ENCODE measurements around the gene TUT7.
"Not testable (repeated sequence)": the region's sequence is repeated elsewhere in the genome, so short reads cannot be mapped to it uniquely, and the experiment has no call there.

The TUT7 gene

DNA sequence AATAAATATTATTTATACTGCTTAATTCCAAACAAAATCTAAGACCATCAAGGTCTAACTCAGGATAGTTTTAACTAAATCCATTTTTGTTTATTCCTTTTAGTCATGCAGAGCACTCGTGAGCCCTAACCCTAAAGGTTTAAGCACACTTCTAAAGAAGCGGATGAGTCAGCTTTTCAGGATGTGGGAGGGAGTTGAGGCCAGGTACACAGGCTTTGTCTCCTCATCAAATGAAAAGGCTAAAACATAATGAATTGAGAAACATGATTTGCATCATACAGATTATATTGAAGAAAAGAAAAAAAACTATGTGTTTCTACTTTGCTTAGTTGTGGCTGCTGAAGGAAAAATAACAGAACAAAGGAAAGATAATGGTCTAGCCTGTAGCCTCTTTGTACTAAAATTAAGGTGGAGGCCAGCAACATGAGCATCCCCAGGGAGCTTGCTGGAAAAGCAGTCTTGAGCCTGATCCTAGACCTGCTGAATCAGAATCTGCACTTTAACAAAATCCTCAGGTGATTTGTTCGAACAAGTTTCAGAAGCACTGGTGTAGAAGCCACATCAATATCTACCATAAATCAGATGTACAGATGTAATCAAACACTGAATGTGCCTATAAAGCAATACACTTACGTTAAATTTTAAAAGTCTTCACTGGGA, 50.8 kb downstream of the TUT7 start:
- no peak for DNase-seq

DNA sequence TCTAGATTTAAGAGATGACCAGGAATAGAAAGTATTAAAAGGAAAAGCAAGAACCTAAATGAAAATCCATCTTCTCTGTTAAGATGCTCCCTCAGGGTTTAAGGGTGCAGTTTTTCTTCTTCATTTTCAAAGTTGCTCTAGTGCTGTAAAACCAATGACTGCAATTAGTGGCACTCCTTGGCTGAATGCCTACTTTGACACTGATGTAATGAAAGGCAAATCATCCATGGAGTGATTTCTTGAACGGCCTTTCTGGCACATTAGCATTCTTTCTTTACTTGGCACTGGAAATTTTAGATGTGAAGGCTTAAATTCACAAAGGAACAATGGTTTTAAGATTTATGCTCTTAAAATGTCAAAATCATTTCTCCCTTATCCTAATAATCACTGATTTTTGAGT, 52.5 kb downstream of the TUT7 start:
- DNase-seq: no peak

- no peak for DNase-seq
These were observed 53.5 kb downstream of the TUT7 start for GRCh38 chr9:86300701-86301100.

DNA sequence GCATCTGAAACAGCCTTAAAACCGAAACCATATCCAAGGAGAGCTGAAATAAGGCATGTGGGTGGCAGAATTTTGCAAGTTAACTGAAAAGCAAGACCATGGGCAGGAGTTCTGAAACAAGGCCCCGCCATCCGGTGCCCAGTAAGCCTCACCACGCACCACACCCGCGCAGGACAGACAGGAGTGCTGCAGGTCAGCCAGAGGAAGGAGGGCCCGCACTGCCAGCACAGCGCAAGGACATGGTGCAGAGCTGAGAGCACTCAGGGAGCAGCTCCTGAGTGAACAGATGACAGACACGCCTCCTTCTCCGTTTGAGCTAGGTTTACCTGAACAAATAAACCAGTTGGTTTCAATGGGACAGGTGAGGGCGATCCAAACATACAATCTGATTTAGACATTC, 55.3 kb downstream of the TUT7 start:
- DNase-seq: no peak

GRCh38 chr9:86290341-86290740, 63.9 kb downstream of the TUT7 start:
- not testable (repeated sequence) for DNase-seq

GRCh38 chr9:86288499-86289198, 65.6 kb downstream of the TUT7 start:
- no peak for DNase-seq

DNA sequence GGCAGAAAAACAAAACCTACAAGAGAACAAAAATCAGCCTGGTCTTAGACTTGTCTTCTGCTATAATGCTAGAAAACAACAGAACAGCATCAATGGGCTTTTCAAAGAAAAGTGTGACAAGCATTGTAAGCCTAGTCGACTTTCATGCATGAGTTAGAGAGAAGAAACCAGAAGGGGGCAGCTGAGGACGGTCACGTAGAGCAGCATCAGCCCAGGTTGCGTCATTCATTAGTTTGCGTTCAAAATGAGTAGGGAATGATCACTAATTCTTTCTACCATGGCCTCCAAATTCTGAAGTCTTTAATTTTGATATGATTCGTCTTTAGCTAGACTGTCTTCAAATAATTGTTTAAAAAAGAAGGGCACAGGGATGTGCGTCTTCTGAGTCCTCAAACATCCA, 67.2 kb downstream of the TUT7 start:
- no peak for DNase-seq

GRCh38 chr9:86286278-86286677, 67.9 kb downstream of the TUT7 start:
- no peak for DNase-seq

- no peak for DNase-seq
These were observed 68.9 kb downstream of the TUT7 start for GRCh38 chr9:86285261-86285660.

DNA sequence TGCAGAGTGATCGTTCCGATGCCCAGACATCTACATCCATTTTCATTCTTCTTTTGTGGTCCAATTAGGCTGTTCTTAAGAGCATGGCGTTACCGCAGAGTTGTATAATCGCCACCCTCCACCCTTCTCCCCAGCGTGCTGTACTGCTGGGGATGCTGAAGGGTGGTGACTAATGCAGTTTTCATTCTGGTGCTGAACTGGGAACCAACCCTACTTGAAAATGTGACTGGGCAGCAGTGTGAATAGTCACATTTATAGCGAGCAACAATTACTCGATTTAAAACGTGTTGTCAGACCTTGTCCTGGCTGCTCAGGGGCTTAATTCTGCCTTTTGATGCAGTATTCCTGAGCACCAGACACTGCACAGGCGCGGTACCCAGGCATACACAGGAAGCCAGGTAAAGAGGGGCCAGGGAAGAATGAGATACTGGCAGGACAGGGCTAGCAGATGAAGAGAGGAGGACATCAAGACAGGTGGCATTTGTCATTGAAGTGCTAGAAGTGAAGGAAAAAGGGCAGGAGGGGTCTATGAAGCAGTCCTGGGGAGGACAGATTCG, 71.2 kb downstream of the TUT7 start:
- DNase-seq: no peak

- DNase-seq: peak; percentile 76 to 93
These were observed 71.9 kb downstream of the TUT7 start, which contains the start of gene ISCA1 for GRCh38 chr9:86282077-86282978. Gene ISCA1 (minus strand): TSS chr9:86282538. CDS start chr9:86282458, 80 bp downstream.

DNA sequence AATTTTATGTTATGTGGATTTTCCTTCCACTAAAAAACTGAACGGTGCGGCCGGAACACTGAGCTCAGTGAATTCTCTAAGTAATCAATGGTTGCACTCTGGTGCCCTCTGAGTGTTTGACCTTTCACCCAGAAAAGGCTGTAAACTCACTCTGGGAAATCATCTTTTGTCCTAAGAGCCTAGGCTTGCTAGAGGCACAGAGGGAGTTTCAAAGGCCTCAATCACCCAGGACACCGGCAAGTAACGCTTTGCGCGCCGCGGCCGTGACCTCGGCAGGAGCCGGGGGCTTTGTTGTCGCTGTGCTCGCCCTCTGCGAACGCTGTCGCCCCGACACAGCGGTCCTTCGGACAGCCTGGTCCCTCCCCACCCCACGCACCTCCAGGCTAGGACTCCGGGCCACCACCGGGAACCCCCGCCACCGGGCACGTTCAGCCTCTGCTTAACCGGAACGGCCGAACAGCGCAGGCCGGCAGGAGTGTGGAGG, 72.6 kb downstream of the TUT7 start:
- DNase-seq: no peak

DNA sequence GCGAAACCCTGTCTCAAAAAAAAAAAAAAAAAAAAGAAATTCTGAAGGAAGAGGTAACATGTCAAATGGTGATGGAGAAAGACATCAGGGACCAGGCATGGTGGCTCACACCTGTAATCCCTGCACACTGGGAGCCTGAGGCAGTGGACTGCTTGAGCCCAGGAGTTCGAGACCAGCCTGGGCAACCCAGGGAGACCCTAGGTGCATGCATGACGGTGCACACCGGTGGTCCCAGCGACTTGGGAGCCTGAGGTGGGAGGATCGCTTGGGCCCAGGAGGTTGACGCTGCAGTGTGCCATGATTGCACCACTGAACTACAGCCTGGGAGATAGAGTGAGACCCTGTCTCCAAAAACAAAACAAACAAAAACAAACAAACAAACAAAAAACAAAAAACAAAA, 73.6 kb downstream of the TUT7 start:
- no peak for DNase-seq

DNA sequence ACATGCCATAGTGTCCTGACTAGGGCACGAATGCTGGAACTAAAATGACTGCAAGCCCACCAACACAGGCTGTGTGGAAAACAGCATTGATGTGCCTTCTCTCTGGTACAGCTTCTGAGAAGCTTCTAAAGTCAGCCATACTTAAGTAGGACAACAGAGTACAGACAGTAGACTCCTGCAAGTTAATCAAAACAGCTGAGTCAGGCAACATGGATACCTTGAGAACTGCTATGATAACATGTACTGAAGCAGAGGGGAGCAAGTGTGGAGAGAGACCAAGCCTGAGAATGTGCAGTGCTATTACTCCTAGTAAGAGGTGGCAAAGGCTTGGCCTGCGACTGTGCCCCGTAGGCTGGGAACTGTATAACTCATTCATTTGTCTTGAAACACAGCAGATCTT, 74.4 kb downstream of the TUT7 start:
- DNase-seq: no peak

- no peak for DNase-seq
These were observed 77.1 kb downstream of the TUT7 start for GRCh38 chr9:86277072-86277471.

DNA sequence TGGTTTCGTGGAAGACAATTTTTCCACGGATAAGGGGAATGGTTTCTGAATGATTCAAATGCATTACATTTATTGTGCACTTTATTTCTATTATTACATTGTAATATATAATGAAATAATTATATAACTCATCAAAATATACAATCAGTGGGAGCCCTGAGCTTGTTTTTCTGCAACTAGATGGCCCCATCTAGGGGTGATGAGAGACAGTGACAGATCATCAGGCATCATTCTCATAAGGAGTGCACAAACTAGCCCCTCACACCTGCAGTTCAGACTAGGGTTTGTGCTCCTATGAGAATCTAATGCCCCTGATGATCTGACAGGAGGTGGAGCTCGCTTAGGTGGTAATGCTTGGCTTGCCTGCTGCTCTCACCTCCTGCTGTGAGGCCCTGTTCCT, 78.2 kb downstream of the TUT7 start:
- no peak for DNase-seq

DNA sequence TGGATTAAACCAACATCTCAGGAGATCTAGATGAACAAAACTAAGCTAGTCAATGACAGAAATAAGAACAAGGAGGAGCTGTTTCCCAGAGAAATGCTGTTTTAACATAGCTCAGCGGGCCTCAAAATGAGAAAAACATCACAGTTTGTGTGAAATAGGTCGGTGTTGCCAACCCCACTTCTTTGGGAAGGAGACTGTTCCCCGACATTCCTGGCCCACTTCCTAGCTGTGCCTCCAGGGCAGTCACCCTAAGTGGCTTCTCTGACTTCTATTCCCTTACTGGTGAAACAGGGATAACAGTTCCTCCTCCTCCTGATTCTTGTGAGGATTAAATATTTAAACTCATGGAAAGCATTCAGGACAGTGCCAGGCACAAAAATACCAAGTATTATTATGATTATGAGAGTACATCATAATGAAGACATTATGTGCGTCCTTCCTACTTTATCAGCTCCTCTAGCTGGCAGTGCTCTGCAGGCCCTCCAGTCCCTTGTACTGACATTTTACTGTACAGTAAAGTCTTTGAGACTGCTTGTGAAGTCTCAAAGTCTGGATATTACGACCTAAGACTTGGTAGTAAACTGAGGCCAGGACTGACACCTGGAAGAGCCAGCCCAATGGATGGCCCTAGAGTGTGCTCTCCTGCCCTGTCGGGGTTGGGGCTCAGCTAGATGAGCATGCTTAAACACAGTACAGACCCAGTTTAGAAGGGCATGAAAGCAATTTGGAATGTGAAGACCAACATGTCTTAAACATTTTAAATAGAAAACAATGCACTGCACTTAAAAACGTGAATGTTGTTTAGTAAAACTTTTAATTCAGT, 79.2 kb downstream of the TUT7 start:
- DNase-seq: no peak

DNA sequence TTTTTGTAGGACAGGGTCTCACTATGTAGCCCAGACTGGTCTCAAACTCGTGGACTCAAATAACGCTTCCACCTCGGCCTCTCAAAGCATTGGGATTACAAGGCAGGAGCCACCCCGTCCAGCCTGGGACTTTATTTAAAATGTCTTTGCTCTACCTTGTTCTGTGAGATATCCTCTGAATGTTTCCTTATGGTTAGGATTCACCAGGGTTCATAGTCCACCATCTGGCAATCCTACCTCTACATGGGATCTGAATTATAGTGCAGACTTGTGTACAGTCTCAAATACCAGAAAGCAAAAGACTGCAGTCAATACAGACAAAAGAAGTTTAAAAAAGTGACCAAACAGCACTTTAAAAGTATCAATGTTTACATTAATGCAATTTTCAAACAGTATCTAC, 82.0 kb downstream of the TUT7 start:
- DNase-seq: no peak

DNA sequence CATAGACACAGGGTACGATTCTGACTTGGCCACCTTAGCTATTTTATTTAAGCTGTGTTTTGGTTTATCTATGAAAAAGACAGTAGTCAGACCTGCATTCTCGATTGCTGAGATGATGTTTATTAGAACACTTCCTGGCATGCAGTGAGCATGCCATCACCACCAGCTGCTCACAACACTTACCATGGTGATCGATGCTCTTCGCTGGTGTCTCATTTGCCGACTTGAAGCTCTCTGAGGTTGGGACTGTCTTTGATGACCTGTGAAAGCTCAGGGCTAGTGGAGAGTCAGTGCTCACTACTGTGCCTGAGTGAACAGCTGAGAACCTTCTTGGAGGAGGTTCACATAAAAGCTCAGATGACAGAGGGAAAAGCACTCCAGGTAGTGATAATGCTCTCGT, 90.3 kb downstream of the TUT7 start:
- DNase-seq: no peak

- no peak for DNase-seq
These were observed 91.7 kb downstream of the TUT7 start for GRCh38 chr9:86262492-86262891.

GRCh38 chr9:86259557-86259956, 94.7 kb downstream of the TUT7 start, which contains the start of gene C9orf153:
Gene C9orf153 (minus strand): TSS chr9:86259657. CDS start chr9:86229603, 30,054 bp downstream.
- no peak for DNase-seq

DNA sequence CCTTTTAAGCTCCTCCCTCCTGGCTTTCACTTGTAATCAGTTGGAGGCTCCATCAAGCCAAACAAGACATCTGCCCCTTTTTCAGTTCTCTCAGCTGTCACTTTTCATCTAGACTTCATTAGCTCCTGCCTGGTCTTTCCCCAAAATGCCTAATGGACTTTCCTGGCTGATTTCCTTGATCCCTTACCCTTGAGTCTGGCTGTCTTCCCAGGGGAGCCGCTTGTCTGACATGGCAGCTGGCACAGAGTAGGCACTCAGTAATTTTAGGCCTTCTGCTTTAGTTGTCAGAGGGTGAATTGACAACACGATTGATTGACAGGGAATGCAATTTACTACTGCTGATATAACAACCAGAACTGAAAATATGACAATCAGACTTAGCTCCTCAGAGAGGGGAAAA, 96.8 kb downstream of the TUT7 start:
- peak; percentile 80 to 90 for DNase-seq
